SH-SY5Y (cell line): ENCODE results near the gene HLCS.

ENCODE experiments used
- GATA2 ChIP-seq: IDR thresholded peaks from 2 replicates; pipeline ENCODE4 v1.6.1; 2011; ENCODE audit warnings: mild to moderate bottlenecking, low read depth, low read length
- GATA3 ChIP-seq: IDR thresholded peaks from 2 replicates; pipeline ENCODE4 v1.6.1; 2011; ENCODE audit warnings: low read depth, mild to moderate bottlenecking, low read length, moderate library complexity

- TF ChIP-seq GATA2 (no peak), GATA3 (no peak)
Measured at GRCh38 chr21:36889401-36889800, 77.1 kb downstream of the HLCS start.
